SKM-1 treated with dmso at 0.1 percent for 144 hours (cell line): ENCODE results near the gene IQGAP2.
"Not testable (repeated sequence)": the region's sequence is repeated elsewhere in the genome, so short reads cannot be mapped to it uniquely, and the experiment has no call there.

ENCODE experiments used
- DNase-seq: peaks from one replicate; lab custom pipeline; 2025; ENCODE audit not compliant: unreplicated experiment; lab: John Stamatoyannopoulos, UW

The IQGAP2 gene

GRCh38 chr5:76600716-76601115, 197.6 kb downstream of the IQGAP2 start:
- no peak for DNase-seq

- DNase-seq, result peak; percentile 25
Measured at GRCh38 chr5:76601470-76601869, 198.4 kb downstream of the IQGAP2 start.

- DNase-seq, result no peak
Measured at GRCh38 chr5:76602094-76602726, 199.1 kb downstream of the IQGAP2 start.

- not testable (repeated sequence) for DNase-seq
Measured at GRCh38 chr5:76603991-76604390, 200.9 kb downstream of the IQGAP2 start.

GRCh38 chr5:76604838-76605237, 201.8 kb downstream of the IQGAP2 start:
- no peak for DNase-seq

GRCh38 chr5:76606701-76607100, 203.6 kb downstream of the IQGAP2 start:
- no peak for DNase-seq

- no peak for DNase-seq
Measured at GRCh38 chr5:76607353-76607871, 204.3 kb downstream of the IQGAP2 start.

- DNase-seq, result no peak
Measured at GRCh38 chr5:76608833-76609232, 205.7 kb downstream of the IQGAP2 start.

- no peak for DNase-seq
Measured at GRCh38 chr5:76610196-76610595, 207.1 kb downstream of the IQGAP2 start.

GRCh38 chr5:76612942-76613341, 209.9 kb downstream of the IQGAP2 start:
- no peak for DNase-seq

GRCh38 chr5:76615759-76616158, 212.7 kb downstream of the IQGAP2 start:
- no peak for DNase-seq

- no peak for DNase-seq
Measured at GRCh38 chr5:76616206-76616605, 213.1 kb downstream of the IQGAP2 start.

- DNase-seq, result no peak
Measured at GRCh38 chr5:76617229-76617628, 214.1 kb downstream of the IQGAP2 start.

GRCh38 chr5:76617675-76618074, 214.6 kb downstream of the IQGAP2 start:
- no peak for DNase-seq

- DNase-seq, result no peak
Measured at GRCh38 chr5:76620166-76620565, 217.1 kb downstream of the IQGAP2 start.

GRCh38 chr5:76622076-76622475, 219.0 kb downstream of the IQGAP2 start:
- no peak for DNase-seq

- no peak for DNase-seq
Measured at GRCh38 chr5:76622973-76623596, 220.0 kb downstream of the IQGAP2 start, which contains the start of gene F2RL2. F2RL2 (minus strand) TSS chr5:76623403; CDS start chr5:76623230, 173 bp downstream.

- DNase-seq, result no peak
Measured at GRCh38 chr5:76625087-76625815, 222.2 kb downstream of the IQGAP2 start.

- DNase-seq, result no peak
Measured at GRCh38 chr5:76626738-76627137, 223.7 kb downstream of the IQGAP2 start.

- no peak for DNase-seq
Measured at GRCh38 chr5:76634661-76635060, 231.6 kb downstream of the IQGAP2 start.

GRCh38 chr5:76637490-76637889, 234.4 kb downstream of the IQGAP2 start:
- no peak for DNase-seq

- DNase-seq, result no peak
Measured at GRCh38 chr5:76638479-76638878, 235.4 kb downstream of the IQGAP2 start.
